ENCODE data around the gene COL17A1.

COL17A1 gene

GRCh38 chr10:103985726-103986125 lies 100.0 kb downstream of the COL17A1 start:
- DNase-seq (ENCODE audit: low spot score) = no peak

GRCh38 chr10:103983367-103983911 lies 102.2 kb downstream of the COL17A1 start:
- DNase-seq (ENCODE audit: low spot score) = no peak

- DNase-seq (ENCODE audit: low spot score) = no peak
Observed at GRCh38 chr10:103982639-103983038, 103.0 kb downstream of the COL17A1 start.

All from SW480 (cell line).